ENCODE data around the gene INSL6.

DNA sequence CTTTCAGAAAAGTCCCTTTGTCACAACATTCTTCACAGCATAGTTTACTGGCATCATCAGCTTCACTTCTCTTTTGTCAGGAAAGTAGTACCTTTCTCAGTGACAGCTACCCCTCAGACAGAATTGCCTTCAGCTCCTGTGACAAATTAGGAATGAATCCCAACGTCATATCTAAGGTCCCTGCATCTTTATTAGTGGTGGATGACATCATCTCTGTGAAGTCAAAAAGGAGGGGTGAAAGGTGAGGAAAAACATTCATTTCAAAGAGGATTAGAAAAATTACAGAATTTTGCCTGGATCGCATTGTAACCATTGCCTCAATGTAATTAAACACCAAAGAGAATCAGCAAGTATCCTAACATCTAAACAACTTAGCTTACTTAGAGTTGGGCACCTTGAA lies 7.9 kb upstream of the INSL6 start:
- TF ChIP-seq, protein P1, sequence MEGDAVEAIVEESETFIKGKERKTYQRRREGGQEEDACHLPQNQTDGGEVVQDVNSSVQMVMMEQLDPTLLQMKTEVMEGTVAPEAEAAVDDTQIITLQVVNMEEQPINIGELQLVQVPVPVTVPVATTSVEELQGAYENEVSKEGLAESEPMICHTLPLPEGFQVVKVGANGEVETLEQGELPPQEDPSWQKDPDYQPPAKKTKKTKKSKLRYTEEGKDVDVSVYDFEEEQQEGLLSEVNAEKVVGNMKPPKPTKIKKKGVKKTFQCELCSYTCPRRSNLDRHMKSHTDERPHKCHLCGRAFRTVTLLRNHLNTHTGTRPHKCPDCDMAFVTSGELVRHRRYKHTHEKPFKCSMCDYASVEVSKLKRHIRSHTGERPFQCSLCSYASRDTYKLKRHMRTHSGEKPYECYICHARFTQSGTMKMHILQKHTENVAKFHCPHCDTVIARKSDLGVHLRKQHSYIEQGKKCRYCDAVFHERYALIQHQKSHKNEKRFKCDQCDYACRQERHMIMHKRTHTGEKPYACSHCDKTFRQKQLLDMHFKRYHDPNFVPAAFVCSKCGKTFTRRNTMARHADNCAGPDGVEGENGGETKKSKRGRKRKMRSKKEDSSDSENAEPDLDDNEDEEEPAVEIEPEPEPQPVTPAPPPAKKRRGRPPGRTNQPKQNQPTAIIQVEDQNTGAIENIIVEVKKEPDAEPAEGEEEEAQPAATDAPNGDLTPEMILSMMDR (IDR thresholded peaks at IDR 0.05; ENCODE audit: insufficient read depth, low read length, poor library complexity, severe bottlenecking) = no peak
- TF ChIP-seq EZH2phosphoT487 (conservative IDR thresholded peaks at IDR 0.05; ENCODE audit: low read length) = no peak
